HG02798 (cell line): ENCODE data around the gene BTNL8.

Source experiments
- ATAC-seq: cut with Tn5 transposase; IDR thresholded peaks from one replicate; pipeline ENCODE4 v1.9.1; 2021; ENCODE audit warnings: mild to moderate bottlenecking; ENCODE audit not compliant: unreplicated experiment, poor library complexity

The BTNL8 gene

GRCh38 chr5:180898621-180899246 lies at the start of gene BTNL8:
Gene BTNL8, plus strand, starts transcription at chr5:180899159. Its CDS starts 152 bp downstream, at chr5:180899311.
- no peak for ATAC-seq

DNA sequence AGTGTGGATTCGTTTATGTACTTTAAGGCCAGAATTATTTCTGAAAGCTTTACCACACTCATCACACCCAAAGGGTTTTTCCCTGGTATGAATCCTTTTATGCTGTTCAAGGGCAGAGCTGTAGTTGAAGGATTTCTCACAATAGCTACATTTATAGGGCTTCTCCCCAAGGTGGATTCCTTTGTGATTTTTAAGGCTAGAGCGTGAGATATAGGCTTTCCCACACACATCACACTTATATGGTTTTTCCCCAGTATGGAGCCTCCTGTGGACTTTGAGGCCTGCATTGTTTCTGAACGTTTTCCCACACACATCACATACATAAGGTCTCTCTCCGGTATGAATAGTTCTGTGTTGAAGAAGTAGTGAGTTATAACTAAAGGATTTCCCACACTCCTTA lies 49.1 kb upstream of the BTNL8 start:
- ATAC-seq: no peak

DNA sequence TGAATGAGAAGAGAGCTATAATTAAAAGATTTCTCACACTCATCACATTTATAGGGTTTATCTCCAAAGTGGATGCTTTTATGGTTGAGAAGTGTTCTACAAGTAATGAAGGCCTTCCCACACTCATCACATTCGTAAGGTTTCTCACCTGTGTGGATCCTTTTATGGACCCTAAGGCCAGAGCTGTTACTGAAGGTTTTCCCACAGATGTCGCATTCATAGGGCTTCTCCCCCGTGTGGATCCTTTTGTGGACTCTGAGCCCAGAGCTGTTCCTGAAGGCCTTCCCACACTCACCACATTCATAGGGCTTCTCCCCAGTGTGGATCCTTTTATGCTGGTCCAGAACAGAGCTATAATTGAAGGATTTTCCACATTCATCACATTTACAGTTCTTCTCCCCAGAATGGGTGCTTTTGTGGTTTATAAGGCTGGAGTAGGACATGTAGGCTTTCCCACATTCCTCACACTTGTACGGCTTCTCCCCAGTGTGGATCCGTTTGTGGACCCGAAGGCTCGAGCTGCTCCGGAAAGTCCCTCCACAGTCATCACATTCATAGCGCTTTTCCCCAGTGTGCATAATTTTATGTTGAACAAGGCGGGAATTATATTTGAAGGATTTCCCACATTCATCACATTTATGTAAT lies 48.4 kb upstream of the BTNL8 start:
- ATAC-seq: no peak

- no peak for ATAC-seq
Measured at GRCh38 chr5:180852495-180852894, 46.5 kb upstream of the BTNL8 start.

- ATAC-seq: no peak
Measured at GRCh38 chr5:180853121-180853847, 45.7 kb upstream of the BTNL8 start.

GRCh38 chr5:180853848-180854176 lies 45.1 kb upstream of the BTNL8 start:
- ATAC-seq: no peak

GRCh38 chr5:180858586-180858985 lies 40.4 kb upstream of the BTNL8 start:
- no peak for ATAC-seq

GRCh38 chr5:180860273-180860886 lies 38.6 kb upstream of the BTNL8 start:
- peak; percentile 34 for ATAC-seq

DNA sequence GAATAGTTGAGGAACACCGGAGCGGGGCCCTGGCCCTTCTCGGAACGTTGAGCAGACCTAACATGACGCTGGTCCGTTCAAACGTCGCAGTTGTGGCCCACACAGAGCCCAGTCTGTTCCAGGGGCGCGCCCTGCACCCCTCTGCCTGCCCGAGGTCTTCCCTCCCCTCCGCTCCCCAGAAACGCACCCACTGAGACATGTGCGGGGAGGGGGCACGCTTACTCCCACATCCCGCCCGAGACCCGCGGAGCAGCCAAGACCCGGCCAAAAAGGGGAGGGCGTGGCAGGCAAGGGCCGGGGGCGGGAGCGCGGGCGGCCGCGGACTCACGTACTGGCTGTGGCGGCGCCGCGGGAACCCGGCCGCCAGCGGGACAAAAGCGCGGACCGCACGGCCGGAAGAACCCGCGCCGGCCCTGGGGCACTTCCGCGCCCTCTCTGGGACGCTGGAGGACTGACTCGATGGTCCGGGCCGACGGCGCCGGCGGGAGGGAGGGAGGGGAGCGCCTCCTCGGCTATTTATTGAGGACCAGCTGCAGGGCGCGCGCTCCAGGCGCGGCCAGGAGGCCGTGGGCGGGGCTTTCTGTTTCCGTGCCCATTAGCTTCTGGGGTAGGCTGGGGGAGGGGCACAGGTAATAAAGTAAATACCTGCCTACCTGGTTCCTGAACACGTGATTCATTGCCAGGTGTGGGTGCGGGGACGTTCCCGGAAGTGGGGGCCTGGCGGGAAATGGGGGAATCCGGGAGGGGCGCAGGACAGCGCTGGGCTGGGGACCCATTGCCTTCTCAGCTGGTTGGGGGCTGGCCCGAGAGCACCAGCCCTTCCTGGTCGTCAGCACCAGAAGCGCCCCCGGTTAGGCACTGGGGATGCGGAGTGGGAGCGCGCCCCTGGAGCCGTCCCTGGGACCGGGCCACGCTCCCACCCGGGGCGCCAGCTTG lies 37.8 kb upstream of the BTNL8 start, which contains the start of gene ZFP62:
Gene ZFP62, minus strand, starts transcription at position 390 of the 936 bp plus-strand sequence. Its CDS starts 57 bp downstream, at position 333.
- ATAC-seq: peak; percentile 91

GRCh38 chr5:180862645-180863044 lies 36.3 kb upstream of the BTNL8 start:
- ATAC-seq: no peak

DNA sequence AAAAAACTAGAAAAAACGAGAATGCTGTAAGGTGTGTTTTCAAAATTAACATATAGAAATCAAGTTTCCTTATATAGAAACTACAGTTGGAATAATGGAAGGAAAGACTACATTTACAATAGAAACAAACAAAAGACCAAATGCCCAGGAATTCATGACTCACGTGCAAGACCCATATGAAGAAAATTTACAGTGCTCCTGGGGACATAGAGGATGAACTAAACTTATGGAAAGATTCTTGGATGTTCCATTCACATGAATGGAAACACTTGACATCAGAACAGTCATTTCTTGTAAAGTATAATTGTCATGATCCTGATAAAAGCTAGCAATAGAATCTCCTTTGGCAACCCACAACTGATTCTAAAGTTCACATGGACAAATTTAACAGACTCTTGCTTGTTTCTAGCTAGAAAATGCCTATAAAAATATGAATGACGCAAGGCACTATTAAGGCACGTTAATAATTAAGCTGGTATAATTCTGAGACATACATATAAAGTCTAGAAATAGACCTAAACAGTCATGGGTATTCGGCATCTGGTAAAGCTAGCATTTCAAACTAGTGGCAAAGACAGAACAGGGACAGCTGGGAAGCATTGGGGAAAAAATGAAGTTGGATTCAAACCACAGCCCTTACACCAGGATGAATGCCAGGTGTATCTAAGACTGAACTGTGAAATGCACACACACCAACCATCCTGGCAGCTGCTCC lies 32.8 kb upstream of the BTNL8 start:
- ATAC-seq: no peak

GRCh38 chr5:180866985-180867384 lies 32.0 kb upstream of the BTNL8 start:
- ATAC-seq: no peak

- ATAC-seq: no peak
Measured at GRCh38 chr5:180868960-180869359, 30.0 kb upstream of the BTNL8 start.

DNA sequence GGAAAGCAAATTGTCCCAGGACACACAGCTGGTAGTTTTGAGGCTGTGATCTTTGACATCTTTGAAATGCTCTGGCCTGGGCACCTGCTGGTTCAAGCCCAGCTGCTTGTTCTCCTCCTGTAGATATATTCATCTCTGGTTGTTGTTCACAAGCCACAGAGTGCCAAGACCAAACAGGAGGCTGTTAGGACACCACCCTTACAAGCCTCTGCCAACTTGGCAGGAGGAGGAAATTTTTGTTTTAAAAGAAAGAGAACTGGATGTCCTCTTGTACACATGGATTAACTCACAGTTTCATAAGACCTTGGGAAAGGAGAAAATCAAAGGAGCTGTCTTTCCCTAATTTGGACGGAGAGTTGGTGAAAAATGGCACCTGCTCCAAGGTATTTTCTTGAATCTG lies 29.4 kb upstream of the BTNL8 start:
- no peak for ATAC-seq

GRCh38 chr5:180870276-180871068 lies 28.5 kb upstream of the BTNL8 start:
- no peak for ATAC-seq

DNA sequence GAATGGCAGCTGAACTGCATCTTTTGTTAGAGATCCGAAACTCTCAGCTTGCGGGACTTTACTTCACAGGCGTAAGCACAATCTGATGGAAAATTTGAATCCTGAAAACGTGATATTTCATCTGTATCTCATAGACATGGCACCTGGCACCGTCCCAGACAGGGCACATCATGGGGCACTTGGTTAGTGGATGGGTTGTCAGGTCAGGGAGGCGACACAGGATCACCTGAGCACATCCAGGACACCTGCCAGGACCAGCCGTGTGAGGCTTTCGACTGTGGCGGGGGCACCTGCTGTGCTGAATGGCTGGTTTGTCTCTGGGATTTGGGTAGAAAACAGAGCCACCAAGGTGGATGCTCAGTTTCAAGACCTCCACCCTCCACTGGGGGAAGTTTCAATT lies 26.5 kb upstream of the BTNL8 start:
- no peak for ATAC-seq

DNA sequence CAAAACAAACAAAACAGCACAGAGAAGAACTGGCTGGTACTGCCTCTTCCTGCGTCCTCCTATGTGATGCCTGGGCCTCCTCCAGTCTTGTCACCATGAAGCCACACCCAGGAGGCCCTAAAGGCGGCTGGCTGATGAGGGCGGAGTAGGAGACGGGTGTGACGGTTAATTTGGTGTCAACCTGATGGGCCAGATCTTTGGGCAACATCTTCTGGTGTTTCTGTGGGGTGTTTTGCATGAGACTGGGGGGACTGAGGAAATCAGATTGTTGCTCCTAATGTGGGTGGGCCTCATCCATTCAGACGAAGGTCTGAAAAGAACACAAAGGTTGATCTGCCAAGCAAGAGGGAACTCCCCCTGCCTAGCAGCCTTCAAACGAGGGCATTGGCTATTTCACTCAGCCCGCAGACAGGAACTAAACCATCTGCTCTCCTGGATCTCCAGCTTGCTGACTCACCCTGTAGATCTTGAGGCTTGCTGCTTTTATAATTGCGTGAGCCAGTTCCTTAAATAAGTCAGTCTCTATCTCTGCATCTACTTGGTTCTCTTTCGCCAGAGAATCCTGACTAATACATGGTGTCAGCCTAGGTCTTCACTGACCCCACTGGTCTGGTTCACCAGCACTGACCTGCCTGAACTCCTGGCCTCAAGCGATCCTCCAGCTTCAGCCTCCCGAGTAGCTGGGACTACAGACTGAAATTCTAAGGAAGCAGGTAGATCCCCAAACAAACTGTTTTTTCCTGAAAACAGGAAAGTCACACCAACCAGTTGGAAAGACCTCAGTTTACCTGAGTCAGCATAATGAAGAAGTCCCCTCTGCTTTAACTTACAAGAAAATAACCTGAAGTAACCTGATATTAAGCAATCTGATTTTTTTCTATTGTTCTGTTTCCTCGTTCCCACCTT lies 25.1 kb upstream of the BTNL8 start:
- peak; percentile 42 for ATAC-seq
